ENCODE measurements around the gene GXYLT1.
"Not testable (repeated sequence)": the region's sequence is repeated elsewhere in the genome, so short reads cannot be mapped to it uniquely, and the experiment has no call there.

Gene GXYLT1

DNA sequence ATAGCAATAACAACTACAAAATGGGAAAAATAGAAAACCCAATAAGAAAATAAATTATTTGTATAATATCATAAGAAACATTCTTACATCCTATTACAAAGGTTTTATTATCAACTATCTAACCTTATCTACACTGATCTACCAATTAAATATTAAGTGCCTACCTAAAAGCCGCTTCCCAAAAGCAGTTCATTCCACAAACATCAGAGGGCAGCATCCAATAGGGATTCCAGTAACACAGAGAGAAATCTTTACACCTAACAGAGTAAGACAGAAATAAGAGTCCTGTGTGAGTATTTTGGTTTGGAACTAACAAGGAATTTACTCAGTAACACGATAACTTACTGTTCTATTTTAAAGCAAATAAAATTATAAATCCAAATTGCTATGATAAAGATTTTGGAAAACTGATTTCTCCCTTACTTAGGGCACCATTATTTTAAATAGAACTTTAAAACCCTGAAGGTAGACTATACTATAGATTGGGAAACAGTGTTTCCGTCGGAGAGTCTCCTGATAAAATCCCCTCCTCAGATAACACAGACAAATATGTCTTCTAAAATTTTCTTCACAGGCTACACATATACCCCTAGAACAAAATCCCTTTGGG is 15.0 kb downstream of the GXYLT1 start:
- Mint-ChIP-seq H3K4me3 (no peak overlapping the region), H3K4me1 (no peaks in the 10 kb centered on the region), H3K36me3 (peaks cover 2% of the 10 kb centered on the region), H3K27ac (no peak overlapping the region), H3K27me3 (no peaks in the 10 kb centered on the region), H3K9me3 (no peaks in the 10 kb centered on the region)
- DNase-seq: peak; percentile 29
- CTCF ChIA-PET: interaction anchor here (2.3 kb wide), 1 partner anchor 242 kb away, joined by 7 read pairs; no protein-coding TSS in a partner anchor

DNA sequence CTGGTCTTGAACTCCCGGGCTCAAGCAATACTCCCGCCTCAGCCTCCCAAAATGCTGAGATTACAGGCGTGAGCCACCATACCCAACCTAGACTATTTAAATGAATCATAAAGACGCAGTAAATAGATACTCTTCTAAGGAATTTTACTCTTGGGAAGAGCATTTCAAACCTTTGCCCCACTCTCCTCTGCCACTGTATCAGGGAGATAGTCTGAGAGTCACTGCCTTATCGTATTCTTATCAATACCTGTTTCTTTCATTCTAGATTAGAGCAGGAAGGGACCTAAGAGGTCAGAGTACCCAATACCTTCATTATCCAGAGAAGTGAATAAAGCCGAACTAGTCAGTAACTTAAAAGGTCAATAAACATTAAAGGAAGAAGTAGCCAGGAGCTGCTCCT is 15.8 kb downstream of the GXYLT1 start:
- H3K4me1 Mint-ChIP-seq: no peaks in the 10 kb centered on the region
- CTCF ChIA-PET: interaction anchor here (0.9 to 2.3 kb wide), 3 partner anchors 203 to 443 kb away, joined by 3 to 7 read pairs (median 3); no protein-coding TSS in a partner anchor
- no peaks in the 10 kb centered on the region for H3K9me3 Mint-ChIP-seq
- no peaks in the 10 kb centered on the region for H3K27me3 Mint-ChIP-seq
- peaks cover 2% of the 10 kb centered on the region for H3K36me3 Mint-ChIP-seq
- H3K27ac Mint-ChIP-seq: no peak overlapping the region
- DNase-seq: no peak
- no peak overlapping the region for H3K4me3 Mint-ChIP-seq

DNA sequence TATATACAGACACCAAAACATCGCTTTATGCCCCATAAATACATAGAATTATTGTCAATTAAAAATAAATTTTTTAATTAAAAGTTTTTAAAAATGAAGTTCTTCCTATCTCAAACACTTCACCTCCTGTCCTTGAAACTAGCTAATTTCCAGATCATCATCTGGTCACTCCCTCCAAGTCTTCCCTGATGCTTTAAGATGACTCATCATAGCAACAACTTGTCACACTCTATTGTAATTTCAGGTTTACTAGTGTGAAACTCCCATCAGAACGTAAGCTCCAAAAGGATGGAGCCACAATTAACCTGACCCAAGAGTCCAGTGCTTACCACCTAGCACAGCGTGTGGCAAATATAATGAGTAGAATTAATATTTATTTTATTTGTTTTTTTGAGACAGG is 16.3 kb downstream of the GXYLT1 start:
- no peak for DNase-seq
- Mint-ChIP-seq H3K27me3 (no peaks in the 10 kb centered on the region), H3K9me3 (no peaks in the 10 kb centered on the region), H3K4me3 (no peak overlapping the region), H3K27ac (no peak overlapping the region), H3K4me1 (no peaks in the 10 kb centered on the region), H3K36me3 (peaks cover 2% of the 10 kb centered on the region)
- CTCF ChIA-PET: interaction anchor here (0.9 to 2.3 kb wide), 3 partner anchors 204 to 444 kb away, joined by 3 to 7 read pairs (median 3); no protein-coding TSS in a partner anchor

DNA sequence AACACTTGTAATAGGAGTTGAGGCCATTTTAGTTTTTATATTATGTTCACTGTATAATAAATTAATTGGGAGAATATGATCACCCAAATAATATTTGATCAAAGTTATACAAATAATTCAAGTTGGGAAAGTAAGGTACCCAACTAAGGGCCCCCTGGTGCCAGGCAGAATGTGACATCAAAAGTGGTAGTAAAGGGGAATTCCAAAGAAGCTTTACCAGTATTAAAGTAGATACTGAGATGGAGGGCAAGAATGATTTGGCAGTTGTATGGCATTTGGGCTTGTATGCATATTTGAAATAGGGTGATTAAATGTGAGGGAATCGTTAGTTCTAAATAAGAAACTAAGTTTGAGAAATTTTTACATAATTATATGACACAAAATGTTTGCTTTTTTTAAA is 17.7 kb downstream of the GXYLT1 start:
- Mint-ChIP-seq H3K9me3 (no peaks in the 10 kb centered on the region), H3K36me3 (peaks cover 2% of the 10 kb centered on the region), H3K4me1 (no peaks in the 10 kb centered on the region), H3K4me3 (no peak overlapping the region), H3K27ac (no peak overlapping the region), H3K27me3 (no peaks in the 10 kb centered on the region)
- CTCF ChIA-PET: no interaction called here
- DNase-seq: no peak

DNA sequence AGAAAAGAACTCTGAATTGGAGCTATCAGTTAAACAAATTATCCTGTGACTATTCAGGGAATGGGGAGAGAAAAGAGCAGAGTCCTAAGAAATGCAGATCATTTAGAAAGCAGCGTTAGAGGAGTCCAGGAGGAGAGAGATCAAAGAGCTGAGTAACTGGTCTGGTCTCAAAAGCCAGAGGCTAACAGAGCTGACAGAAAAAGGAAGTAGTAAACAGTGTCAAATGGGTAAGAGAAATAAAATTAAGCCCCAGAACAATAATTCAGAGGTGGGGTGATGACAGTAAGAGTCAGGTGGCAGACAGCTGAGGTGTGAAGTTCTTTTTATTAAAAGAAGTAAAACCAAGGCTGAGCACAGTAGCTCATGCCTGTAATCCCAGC is 19.3 kb downstream of the GXYLT1 start:
- Mint-ChIP-seq H3K9me3 (no peaks in the 10 kb centered on the region), H3K4me3 (no peak overlapping the region), H3K27me3 (no peaks in the 10 kb centered on the region), H3K36me3 (peaks cover 2% of the 10 kb centered on the region), H3K4me1 (no peaks in the 10 kb centered on the region), H3K27ac (no peak overlapping the region)
- CTCF ChIA-PET: interaction anchor here (0.7 to 1.0 kb wide), 2 partner anchors 15 to 247 kb away, joined by 3 to 5 read pairs; no protein-coding TSS in a partner anchor
- DNase-seq: no peak

DNA sequence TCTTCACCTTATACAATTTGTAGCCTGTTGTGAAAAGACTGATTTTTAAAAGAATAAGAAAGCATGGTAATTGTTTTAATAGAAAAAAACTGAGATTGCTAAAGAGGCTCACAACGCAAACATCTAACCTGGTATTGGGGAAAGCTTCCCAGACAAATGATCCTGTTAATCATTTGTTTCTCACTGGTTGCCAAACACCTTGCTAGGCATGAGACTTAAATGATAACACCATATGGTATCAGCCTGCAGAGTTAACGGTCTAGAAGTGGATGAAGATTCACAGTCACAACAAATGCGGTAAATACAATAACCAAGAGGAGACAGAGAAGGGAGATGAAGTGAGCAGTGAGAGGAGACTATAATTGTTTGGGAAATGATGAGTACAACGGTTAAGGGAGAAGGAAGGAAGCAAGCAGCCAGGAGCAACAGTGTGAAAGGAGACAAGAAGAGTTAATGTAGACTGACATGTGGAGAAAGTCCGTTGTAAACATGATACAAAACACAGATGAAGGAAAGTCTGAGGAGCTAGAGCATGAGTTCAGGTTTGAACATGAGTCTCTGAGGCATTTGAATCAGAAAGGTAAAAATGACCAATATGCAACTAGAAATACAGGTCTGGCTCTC is 19.8 kb downstream of the GXYLT1 start:
- Mint-ChIP-seq H3K27me3 (no peaks in the 10 kb centered on the region), H3K4me1 (no peaks in the 10 kb centered on the region), H3K36me3 (peaks cover 4% of the 10 kb centered on the region), H3K9me3 (no peaks in the 10 kb centered on the region), H3K4me3 (no peak overlapping the region), H3K27ac (no peak overlapping the region)
- DNase-seq: no peak
- CTCF ChIA-PET: interaction anchor here (0.7 to 1.0 kb wide), 2 partner anchors 14 to 247 kb away, joined by 3 to 5 read pairs; no protein-coding TSS in a partner anchor

DNA sequence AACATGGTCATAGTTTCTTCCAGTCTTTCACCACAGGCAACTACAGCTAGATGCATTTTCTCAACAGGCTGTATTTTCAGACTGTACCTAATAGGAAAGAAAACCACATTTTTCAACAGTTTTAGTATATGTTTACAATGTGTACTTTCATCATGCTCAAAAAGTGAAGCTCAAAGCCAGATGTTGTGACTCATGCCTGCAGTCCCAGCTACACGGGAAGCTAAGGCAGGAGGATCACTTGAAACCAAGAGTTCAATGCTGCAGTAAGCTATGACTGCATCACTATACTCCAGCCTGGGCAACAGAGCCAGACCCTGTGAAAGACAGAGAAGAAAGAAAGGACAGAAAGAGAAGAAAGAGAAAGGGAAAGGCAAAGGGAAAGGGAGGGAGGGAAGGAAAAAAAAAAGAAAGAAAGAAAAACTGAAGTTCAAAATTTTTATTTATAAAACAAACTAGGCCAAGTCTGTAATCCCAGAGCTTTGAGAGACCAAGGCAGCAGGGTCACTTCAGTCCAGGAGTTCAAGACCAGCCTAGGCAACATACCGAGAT is 25.5 kb downstream of the GXYLT1 start:
- Mint-ChIP-seq H3K27me3 (no peaks in the 10 kb centered on the region), H3K36me3 (peaks cover 31% of the 10 kb centered on the region), H3K4me3 (no peak overlapping the region), H3K27ac (no peak overlapping the region), H3K4me1 (no peaks in the 10 kb centered on the region), H3K9me3 (peaks cover 2% of the 10 kb centered on the region)
- CTCF ChIA-PET: no interaction called here
- DNase-seq: no peak

DNA sequence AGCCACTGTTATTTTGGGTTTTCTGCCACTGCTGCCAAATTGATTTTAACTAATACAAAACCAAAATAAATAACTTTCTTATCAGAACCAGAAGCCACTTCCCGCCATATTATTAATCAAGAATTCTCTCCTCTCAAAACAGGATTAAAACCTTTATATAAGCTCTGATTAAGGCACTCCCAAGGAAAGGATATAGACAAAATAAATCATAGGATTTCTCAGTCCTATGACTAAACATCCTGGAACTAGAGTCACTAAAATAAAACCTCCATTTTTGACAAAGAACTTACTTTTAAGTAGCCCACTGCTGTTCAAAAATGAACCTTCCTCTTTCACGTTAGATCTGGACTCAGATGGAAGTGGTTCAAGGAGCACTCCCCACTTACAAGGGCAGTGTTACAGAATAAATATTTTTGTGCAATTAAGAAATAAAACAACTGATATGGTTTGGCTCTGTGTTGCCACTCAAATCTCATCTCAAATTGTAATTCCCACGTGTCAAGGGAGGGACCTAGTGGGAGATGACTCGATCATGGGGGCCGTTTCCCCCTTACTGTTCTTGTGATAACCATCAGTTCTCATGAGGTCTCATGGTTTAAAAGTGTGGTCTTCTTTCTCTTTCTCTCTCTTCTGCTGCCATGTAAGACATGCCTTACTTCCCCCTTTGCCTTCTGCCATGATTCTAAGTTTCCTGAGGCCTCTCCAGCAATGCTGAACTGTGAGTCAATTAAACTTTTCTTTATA is 26.4 kb downstream of the GXYLT1 start:
- peaks cover 6% of the 10 kb centered on the region for H3K9me3 Mint-ChIP-seq
- CTCF ChIA-PET: no interaction called here
- H3K4me3 Mint-ChIP-seq: no peak overlapping the region
- no peak for DNase-seq
- H3K27ac Mint-ChIP-seq: no peak overlapping the region
- peaks cover 38% of the 10 kb centered on the region for H3K36me3 Mint-ChIP-seq
- H3K4me1 Mint-ChIP-seq: no peaks in the 10 kb centered on the region
- no peaks in the 10 kb centered on the region for H3K27me3 Mint-ChIP-seq

DNA sequence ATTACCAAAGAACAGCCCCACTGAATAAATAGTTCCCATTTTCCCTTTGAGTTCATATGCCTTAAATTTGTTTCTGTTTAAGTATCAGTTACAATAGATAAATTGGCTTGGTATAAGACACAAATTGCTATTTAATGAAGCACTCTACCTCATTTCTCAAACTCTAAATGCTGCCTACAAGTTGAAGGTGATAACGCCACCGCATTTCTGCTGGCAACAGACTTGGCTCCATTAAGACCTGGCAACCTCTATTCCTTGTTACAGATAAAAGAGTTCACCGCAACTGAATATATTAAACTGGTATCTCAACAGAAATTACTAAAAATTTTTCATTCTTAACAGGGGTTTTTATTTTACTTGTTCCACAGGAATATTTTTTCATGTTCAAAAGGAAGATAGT is 35.6 kb downstream of the GXYLT1 start:
- Mint-ChIP-seq H3K27me3 (no peaks in the 10 kb centered on the region), H3K4me1 (no peaks in the 10 kb centered on the region), H3K4me3 (no peak overlapping the region), H3K36me3 (peaks cover 39% of the 10 kb centered on the region), H3K9me3 (peaks cover 10% of the 10 kb centered on the region), H3K27ac (no peak overlapping the region)
- no peak for DNase-seq
- CTCF ChIA-PET: no interaction called here

DNA sequence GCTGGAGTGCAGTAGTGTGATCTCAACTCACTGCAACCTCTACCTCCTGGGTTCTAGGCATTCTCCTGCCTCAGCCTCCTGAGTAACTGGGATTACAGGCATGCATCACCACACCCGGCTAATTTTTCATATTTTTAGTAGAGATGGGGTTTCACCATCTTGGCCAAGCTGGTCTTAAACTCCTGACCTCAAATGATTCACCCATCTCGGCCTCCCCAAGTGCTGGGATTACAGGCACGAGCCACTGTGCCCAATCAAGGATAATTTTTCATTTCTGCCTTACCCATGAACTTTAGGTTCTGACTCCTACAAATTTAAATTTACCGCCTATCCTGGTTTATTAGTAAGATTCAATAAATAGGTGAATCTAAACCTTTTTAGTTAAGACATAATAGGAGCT is 37.9 kb downstream of the GXYLT1 start:
- H3K27ac Mint-ChIP-seq, H3K27me3 Mint-ChIP-seq, H3K4me3 Mint-ChIP-seq, H3K4me1 Mint-ChIP-seq, DNase-seq, CTCF ChIA-PET, H3K9me3 Mint-ChIP-seq: not testable (repeated sequence)
- H3K36me3 Mint-ChIP-seq: peaks cover 20% of the 10 kb centered on the region

DNA sequence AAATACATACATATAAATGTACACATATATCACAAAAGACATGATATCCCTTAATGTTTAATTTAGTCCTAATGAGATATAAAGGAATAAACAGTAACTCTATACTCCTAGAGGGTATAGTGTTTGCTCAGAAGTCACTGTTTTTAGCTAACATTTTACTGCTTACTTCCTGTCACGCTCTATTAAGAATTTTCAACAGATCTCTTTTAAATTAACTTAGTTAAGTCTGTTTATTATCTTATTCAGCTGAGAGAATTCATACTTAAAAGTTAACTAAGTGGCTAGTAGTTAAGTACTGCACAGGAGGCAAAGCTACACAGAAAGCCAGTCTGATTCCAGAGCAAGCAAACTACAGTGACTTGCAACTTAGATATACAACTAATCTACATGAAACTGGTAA is 39.9 kb downstream of the GXYLT1 start:
- no peak overlapping the region for H3K4me3 Mint-ChIP-seq
- CTCF ChIA-PET: interaction anchor here (1.0 to 1.1 kb wide), 3 partner anchors 16 to 465 kb away, joined by 3 read pairs; no protein-coding TSS in a partner anchor

DNA sequence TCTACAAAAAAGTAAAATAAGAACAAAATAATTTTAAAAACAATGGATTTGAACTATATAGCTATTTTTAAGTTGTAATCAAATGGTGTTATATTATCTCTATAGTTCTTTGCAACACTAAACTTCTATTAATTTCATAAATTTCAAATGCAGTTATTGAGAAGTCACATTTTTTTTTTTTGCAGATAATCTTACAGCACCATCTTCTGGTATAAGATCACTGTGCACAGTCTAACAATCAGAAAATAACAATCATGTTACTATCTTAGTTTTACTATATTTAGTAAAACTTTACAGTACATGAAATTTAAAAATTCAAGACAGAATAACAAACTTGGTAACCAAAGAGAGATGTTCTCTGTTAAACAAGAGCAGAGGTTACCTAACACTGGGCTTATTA is 40.6 kb downstream of the GXYLT1 start:
- Mint-ChIP-seq H3K27me3 (no peaks in the 10 kb centered on the region), H3K4me3 (no peak overlapping the region), H3K9me3 (no peaks in the 10 kb centered on the region), H3K27ac (no peak overlapping the region), H3K36me3 (peaks cover 9% of the 10 kb centered on the region), H3K4me1 (no peaks in the 10 kb centered on the region)
- DNase-seq: no peak
- CTCF ChIA-PET: interaction anchor here (0.9 to 1.1 kb wide), 5 partner anchors 17 to 465 kb away, joined by 3 to 5 read pairs (median 3); no protein-coding TSS in a partner anchor

More for the DNA sequence above, 39.9 kb downstream of the GXYLT1 start:
- H3K27ac Mint-ChIP-seq: no peak overlapping the region
- peaks cover 10% of the 10 kb centered on the region for H3K36me3 Mint-ChIP-seq
- H3K27me3 Mint-ChIP-seq: no peaks in the 10 kb centered on the region
- H3K9me3 Mint-ChIP-seq: no peaks in the 10 kb centered on the region
- no peaks in the 10 kb centered on the region for H3K4me1 Mint-ChIP-seq
- DNase-seq: no peak

DNA sequence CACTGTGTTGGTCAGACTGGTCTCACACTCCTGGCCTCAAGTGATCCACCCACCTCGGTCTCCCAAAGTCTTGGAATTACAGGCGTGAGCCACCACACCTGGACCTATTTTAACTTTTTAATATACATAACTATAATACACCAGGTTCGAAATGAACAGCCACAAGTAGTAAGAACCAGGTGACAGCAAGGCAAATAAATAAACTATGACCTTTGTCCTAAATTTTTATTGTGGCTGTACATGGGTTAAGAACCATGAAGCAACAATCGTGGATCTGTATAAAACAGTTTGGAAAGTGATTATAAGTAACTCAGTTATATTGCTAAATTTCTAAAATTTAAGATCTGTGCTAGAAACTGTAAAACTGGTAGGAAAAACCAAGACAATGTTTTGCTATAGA is 41.5 kb downstream of the GXYLT1 start:
- Mint-ChIP-seq H3K36me3 (peaks cover 5% of the 10 kb centered on the region), H3K9me3 (no peaks in the 10 kb centered on the region), H3K27ac (no peak overlapping the region), H3K4me3 (no peak overlapping the region), H3K4me1 (peaks cover 2% of the 10 kb centered on the region), H3K27me3 (no peaks in the 10 kb centered on the region)
- no peak for DNase-seq
- CTCF ChIA-PET: interaction anchor here (0.9 kb wide), 1 partner anchor 17 kb away, joined by 5 read pairs; no protein-coding TSS in a partner anchor

DNA sequence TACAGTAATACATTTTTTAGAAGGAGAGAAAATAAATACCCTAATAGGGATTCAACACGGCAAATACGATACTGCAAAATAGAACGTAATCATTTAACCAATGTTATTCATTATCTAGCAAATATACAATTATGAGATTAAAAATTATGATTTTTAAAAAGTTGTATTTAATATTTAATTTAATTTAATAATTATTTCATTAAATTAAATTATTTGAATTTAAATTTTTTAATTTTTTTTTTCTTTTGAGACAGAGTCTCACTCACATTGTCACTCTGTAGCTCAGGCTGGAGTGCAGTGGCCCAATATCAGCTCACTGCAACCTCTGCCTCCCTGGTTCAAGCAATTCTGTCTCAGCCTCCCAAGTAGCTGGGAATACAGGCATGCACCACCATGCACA is 42.0 kb downstream of the GXYLT1 start:
- CTCF ChIA-PET: no interaction called here
- H3K9me3 Mint-ChIP-seq: no peaks in the 10 kb centered on the region
- peaks cover 7% of the 10 kb centered on the region for H3K36me3 Mint-ChIP-seq
- no peaks in the 10 kb centered on the region for H3K27me3 Mint-ChIP-seq
- H3K27ac Mint-ChIP-seq: no peak overlapping the region
- DNase-seq: no peak
- H3K4me1 Mint-ChIP-seq: peaks cover 6% of the 10 kb centered on the region
- no peak overlapping the region for H3K4me3 Mint-ChIP-seq
